GM12878 (cell line): ENCODE measurements around the gene SRM. TPM values are rescaled to one million over a fixed set of nuclear protein-coding genes. Genes with fewer than 3 reads are reported as not detected.
A peak's percentile ranks its signal among the peaks of the same experiment; 100 is the strongest.
"Not testable (repeated sequence)": the region's sequence is repeated elsewhere in the genome, so short reads cannot be mapped to it uniquely, and the experiment has no call there.

Experiments
- ATAC-seq: fragments of 200-7000 bp; cut with Tn5 transposase; 3 replicates; pipeline ENCODE4 v1.9.1; 2020; ENCODE audit warnings: mild to moderate bottlenecking, moderate library complexity
- BruUV-seq: library from RNA; stranded (reverse); fragments of 400-500 nt; replicated peaks from 2 replicates; lab custom pipeline; 2021; lab: Mats Ljungman, UMichigan
- CTCF ChIA-PET: fragments of 300-600 bp; sonication (Branson Sonifier 250); formaldehyde crosslinking; extraction: SDS; loops from one replicate; lab custom pipeline; 2021; ENCODE audit warnings: inconsistent platforms; lab: Yijun Ruan, JAX
- POLR2A ChIA-PET: fragments of 350-600 bp; formaldehyde crosslinking; extraction: SDS; loops from one replicate; lab custom pipeline; 2021; ENCODE audit warnings: inconsistent platforms; lab: Charles Lee
- RAD21 ChIA-PET: fragments of 300-600 bp; sonication (Branson Sonifier 250); formaldehyde crosslinking; loops from one replicate; lab custom pipeline; 2023; ENCODE audit warnings: antibody characterized with exemption; ENCODE audit not compliant: unreplicated experiment; lab: Charles Lee
- SMC1A ChIA-PET: fragments of 300-600 bp; sonication (Branson Sonifier 250); formaldehyde crosslinking; loops from one replicate; lab custom pipeline; 2023; ENCODE audit not compliant: unreplicated experiment, uncharacterized antibody; lab: Charles Lee
- DNase-seq: peaks from one replicate; pipeline ENCODE4 v3.0.0-alpha.2; 2011; ENCODE audit warnings: low read depth, low spot score
- FAIRE-seq: peaks from 3 replicates; lab custom pipeline; 2011; peaks lifted over from hg19 to GRCh38; lab: Jason Lieb, UNC
- H2AFZ ChIP-seq: 2 replicates; pipeline ENCODE4 v1.6.0; 2011; ENCODE audit warnings: low read depth, low read length, control low read depth; ENCODE audit not compliant: control insufficient read depth
- H3K27ac ChIP-seq: 2 replicates; pipeline ENCODE4 v1.5.1; 2011; ENCODE audit warnings: control low read depth; ENCODE audit not compliant: control insufficient read depth, insufficient read depth
- H3K27me3 ChIP-seq, 2 experiments: replicated peaks in 1 of 2; 2 replicates each; pipeline versions ENCODE4 v1.6.0 to v1.6.1; 2011; ENCODE audit warnings: low read length in 1 of 2; ENCODE audit not compliant: control insufficient read depth in 2 of 2, insufficient read depth in 2 of 2
- H3K36me3 ChIP-seq, 2 experiments: 2 replicates each; pipeline ENCODE4 v1.5.1; 2011; ENCODE audit warnings: low read length in 1 of 2; ENCODE audit not compliant: control insufficient read depth in 2 of 2, insufficient read depth in 2 of 2
- H3K4me1 ChIP-seq: 2 replicates; pipeline ENCODE4 v1.6.1; 2011; ENCODE audit warnings: mild to moderate bottlenecking, low read length, moderate library complexity, mixed read lengths; ENCODE audit not compliant: control insufficient read depth, insufficient read depth
- H3K4me2 ChIP-seq: 2 replicates; pipeline ENCODE4 v1.6.0; 2011; ENCODE audit warnings: control low read depth; ENCODE audit not compliant: control insufficient read depth, insufficient read depth
- H3K4me3 ChIP-seq: fragments of 200-600 bp; sonication (generic); 2 replicates; pipeline ENCODE4 v1.5.1; 2016
- H3K79me2 ChIP-seq: 2 replicates; pipeline ENCODE4 v1.6.0; 2011; ENCODE audit warnings: low read length; ENCODE audit not compliant: control insufficient read depth, insufficient read depth
- H3K9ac ChIP-seq: 2 replicates; pipeline ENCODE4 v1.8.0; 2011; ENCODE audit warnings: low read length, control low read depth, mixed read lengths; ENCODE audit not compliant: control insufficient read depth, insufficient read depth
- H3K9me3 ChIP-seq: replicated peaks from 3 replicates; pipeline ENCODE4 v1.5.1; 2011; ENCODE audit warnings: mild to moderate bottlenecking, low read length; ENCODE audit not compliant: control insufficient read depth, insufficient read depth
- H4K20me1 ChIP-seq: 2 replicates; pipeline ENCODE4 v1.6.0; 2011; ENCODE audit not compliant: control insufficient read depth, insufficient read depth
- CBX3 ChIP-seq: fragments of 200-600 bp; sonication (generic); IDR thresholded peaks from 2 replicates; pipeline ENCODE4 v1.6.1; 2016; ENCODE audit warnings: low read depth, borderline replicate concordance
- CREM ChIP-seq: IDR thresholded peaks from 2 replicates; pipeline ENCODE4 v1.6.1; 2014; ENCODE audit warnings: antibody characterized with exemption, low read depth
- ESRRA ChIP-seq: IDR thresholded peaks from 2 replicates; pipeline ENCODE4 v1.6.1; 2012; ENCODE audit warnings: mild to moderate bottlenecking, low read length, improper control_type of control experiment
- MEF2B ChIP-seq: fragments of 450-650 bp; IDR thresholded peaks from 2 replicates; pipeline ENCODE4 v1.6.1; 2018; ENCODE audit warnings: mild to moderate bottlenecking, moderate library complexity; ENCODE audit not compliant: partially characterized antibody, poor library complexity, severe bottlenecking
- RUNX3 ChIP-seq: IDR thresholded peaks from 2 replicates; pipeline ENCODE4 v1.6.1; 2012; ENCODE audit warnings: low read length, inconsistent platforms
- WRNIP1 ChIP-seq: IDR thresholded peaks from 2 replicates; pipeline ENCODE4 v1.6.1; 2011; ENCODE audit warnings: low read depth, low read length, improper control_type of control experiment, borderline replicate concordance
- ZNF217 ChIP-seq: fragments of 450-650 bp; IDR thresholded peaks from 2 replicates; pipeline ENCODE4 v1.6.1; 2017; ENCODE audit warnings: antibody characterized with exemption, mild to moderate bottlenecking
- ZNF274 ChIP-seq: IDR thresholded peaks from one replicate; pipeline ENCODE4 v1.8.0; 2011; ENCODE audit not compliant: insufficient read length, insufficient read depth
- WGBS: methylation state at CpG from one replicate; pipeline ENCODE4 v1.1.6; 2016; ENCODE audit warnings: low lambda C conversion rate; ENCODE audit not compliant: insufficient replicate concordance, insufficient coverage; ENCODE audit errors: missing lambda C conversion rate; 5-methylcytosine and 5-hydroxymethylcytosine counted together
- in situ Hi-C: fragments of 300-500 bp; cut with MboI; formaldehyde crosslinking; loops from 9 replicates; pipeline ENCODE4 v1.14.3; 2018; ENCODE audit warnings: mixed read lengths
- intact Hi-C: fragments of 100-400 bp; cut with micrococcal nuclease; formaldehyde crosslinking; loops from one replicate; pipeline ENCODE4 v1.14.2; 2022; ENCODE audit not compliant: unreplicated experiment
- polyA plus RNA-seq, 11 experiments: library from polyadenylated mRNA; depleted of rRNA in 4 of 11; unstranded in 6 of 11; stranded (reverse) in 5 of 11; fragments of >200 nt; fragmentation: Nextera tagmentation in 4 of 11; fragmentation: Illumina TruSeq in 1 of 11; extraction: Ambion mirVana in 4 of 11; extraction: Trizol in 1 of 11; gene quantifications; 1 replicate in 1 of 11; 2 replicates in 10 of 11; pipeline versions ENCODE4 v1.2.1 to v1.2.3, GENCODE V29; 2011 to 2016; ENCODE audit warnings: inconsistent platforms in 2 of 11, missing spikeins in 2 of 11, low read depth in 1 of 11
- total RNA-seq, 4 experiments: library from RNA; depleted of rRNA in 3 of 4; stranded (reverse); fragments of >200 nt in 3 of 4; fragmentation: Illumina TruSeq in 1 of 4; extraction: Trizol in 1 of 4; gene quantifications; 2 replicates each; pipeline versions ENCODE4 v1.2.1 to v1.2.3, GENCODE V29; 2013 to 2021
- TF ChIP-seq, protein P1 (sequence below): fragments of 450-650 bp; IDR thresholded peaks from 2 replicates; pipeline ENCODE4 v1.6.1; 2017; ENCODE audit warnings: mild to moderate bottlenecking, moderate library complexity
- TF ChIP-seq, protein P2 (sequence below): fragments of 450-650 bp; IDR thresholded peaks from 2 replicates; pipeline ENCODE4 v1.6.1; 2016; ENCODE audit warnings: mild to moderate bottlenecking

Gene SRM
- total and polyA plus RNA-seq, 10 of the 15 experiments (the other 5 are each of a cell fraction or from before 2014, with no cell fraction given), result 16.7 to 255 (median 81.2) TPM

DNA sequence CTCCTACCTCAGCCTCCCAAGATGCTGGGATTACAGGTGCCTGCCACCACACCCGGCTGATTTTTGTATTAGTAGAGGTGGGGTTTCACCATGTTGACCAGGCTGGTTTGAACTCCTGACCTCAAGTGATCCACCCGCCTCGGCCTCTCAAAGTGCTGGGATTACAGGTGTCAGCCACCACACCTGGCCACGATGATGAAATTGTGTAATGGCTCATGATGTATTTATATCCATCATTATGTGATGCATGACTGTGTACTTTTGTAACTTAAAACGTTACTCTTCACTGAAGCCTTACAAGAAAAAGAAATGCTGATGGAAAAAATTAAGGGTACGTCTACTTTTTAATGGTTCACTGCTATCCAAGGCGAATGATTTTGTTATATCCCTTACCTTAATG lies 39.8 kb downstream of the SRM start (continued):
- TF ChIP-seq, protein P1, sequence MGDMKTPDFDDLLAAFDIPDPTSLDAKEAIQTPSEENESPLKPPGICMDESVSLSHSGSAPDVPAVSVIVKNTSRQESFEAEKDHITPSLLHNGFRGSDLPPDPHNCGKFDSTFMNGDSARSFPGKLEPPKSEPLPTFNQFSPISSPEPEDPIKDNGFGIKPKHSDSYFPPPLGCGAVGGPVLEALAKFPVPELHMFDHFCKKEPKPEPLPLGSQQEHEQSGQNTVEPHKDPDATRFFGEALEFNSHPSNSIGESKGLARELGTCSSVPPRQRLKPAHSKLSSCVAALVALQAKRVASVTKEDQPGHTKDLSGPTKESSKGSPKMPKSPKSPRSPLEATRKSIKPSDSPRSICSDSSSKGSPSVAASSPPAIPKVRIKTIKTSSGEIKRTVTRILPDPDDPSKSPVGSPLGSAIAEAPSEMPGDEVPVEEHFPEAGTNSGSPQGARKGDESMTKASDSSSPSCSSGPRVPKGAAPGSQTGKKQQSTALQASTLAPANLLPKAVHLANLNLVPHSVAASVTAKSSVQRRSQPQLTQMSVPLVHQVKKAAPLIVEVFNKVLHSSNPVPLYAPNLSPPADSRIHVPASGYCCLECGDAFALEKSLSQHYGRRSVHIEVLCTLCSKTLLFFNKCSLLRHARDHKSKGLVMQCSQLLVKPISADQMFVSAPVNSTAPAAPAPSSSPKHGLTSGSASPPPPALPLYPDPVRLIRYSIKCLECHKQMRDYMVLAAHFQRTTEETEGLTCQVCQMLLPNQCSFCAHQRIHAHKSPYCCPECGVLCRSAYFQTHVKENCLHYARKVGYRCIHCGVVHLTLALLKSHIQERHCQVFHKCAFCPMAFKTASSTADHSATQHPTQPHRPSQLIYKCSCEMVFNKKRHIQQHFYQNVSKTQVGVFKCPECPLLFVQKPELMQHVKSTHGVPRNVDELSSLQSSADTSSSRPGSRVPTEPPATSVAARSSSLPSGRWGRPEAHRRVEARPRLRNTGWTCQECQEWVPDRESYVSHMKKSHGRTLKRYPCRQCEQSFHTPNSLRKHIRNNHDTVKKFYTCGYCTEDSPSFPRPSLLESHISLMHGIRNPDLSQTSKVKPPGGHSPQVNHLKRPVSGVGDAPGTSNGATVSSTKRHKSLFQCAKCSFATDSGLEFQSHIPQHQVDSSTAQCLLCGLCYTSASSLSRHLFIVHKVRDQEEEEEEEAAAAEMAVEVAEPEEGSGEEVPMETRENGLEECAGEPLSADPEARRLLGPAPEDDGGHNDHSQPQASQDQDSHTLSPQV, result no peak
- TF ChIP-seq CREM (no peak), RUNX3 (no peak), ESRRA (no peak), ZNF274 (no peak), CBX3 (no peak), ZNF217 (no peak), MEF2B (no peak), WRNIP1 (no peak)

DNA sequence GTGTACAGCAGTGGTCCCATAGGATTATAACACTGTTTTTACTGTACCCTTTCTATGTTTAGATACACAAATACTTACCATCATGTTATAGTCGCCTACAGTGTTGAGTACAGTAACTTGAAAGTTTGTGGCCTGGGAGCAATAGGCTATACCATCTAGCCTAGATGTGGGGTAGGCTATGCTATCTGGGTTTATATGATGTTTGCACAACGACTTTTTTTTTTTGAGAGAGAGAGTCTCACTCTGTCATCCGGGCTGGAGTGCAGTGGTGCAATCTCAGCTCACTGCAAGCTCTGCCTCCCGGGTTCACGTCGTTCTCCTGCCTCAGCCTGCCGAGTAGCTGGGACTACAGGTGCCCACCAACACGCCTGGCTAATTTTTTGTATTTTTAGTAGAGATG lies 40.5 kb downstream of the SRM start:
- H3K36me3 ChIP-seq, result peaks cover 8 to 49% of the 10 kb centered on the region in 2 experiments
- RAD21 ChIA-PET, H3K27me3 ChIP-seq, DNase-seq, CTCF ChIA-PET: not testable (repeated sequence)
- peak; percentile 22; the same call in 1 of the 3 replicates for ATAC-seq
- TF ChIP-seq, protein P2, sequence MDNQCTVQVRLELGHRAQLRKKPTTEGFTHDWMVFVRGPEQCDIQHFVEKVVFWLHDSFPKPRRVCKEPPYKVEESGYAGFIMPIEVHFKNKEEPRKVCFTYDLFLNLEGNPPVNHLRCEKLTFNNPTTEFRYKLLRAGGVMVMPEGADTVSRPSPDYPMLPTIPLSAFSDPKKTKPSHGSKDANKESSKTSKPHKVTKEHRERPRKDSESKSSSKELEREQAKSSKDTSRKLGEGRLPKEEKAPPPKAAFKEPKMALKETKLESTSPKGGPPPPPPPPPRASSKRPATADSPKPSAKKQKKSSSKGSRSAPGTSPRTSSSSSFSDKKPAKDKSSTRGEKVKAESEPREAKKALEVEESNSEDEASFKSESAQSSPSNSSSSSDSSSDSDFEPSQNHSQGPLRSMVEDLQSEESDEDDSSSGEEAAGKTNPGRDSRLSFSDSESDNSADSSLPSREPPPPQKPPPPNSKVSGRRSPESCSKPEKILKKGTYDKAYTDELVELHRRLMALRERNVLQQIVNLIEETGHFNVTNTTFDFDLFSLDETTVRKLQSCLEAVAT, result peak; percentile 61; the same call in 1 of the 2 replicates
- TF ChIP-seq, all 136 proteins: peak for 1; not testable (repeated sequence) for 135
- H2AFZ ChIP-seq, BruUV-seq, H3K4me1 ChIP-seq, intact Hi-C loops, H3K9me3 ChIP-seq, H3K4me2 ChIP-seq, FAIRE-seq, H3K4me3 ChIP-seq, H4K20me1 ChIP-seq, H3K9ac ChIP-seq, H3K27ac ChIP-seq, in situ Hi-C loops, SMC1A ChIA-PET: not testable (repeated sequence)
- POLR2A ChIA-PET, result interaction anchor here (0.7 kb wide), 1 partner anchor 256 kb away, joined by 3 read pairs; no protein-coding TSS in a partner anchor
- H3K79me2 ChIP-seq, result peaks cover 19% of the 10 kb centered on the region
- WGBS, result 78% methylated on average over 8 of the region's 8 CpGs
